GM19025 (cell line): ENCODE measurements around the gene FFAR1.
A peak's percentile ranks its signal among the peaks of the same experiment; 100 is the strongest.

Experiments used
- ATAC-seq: cut with Tn5 transposase; IDR thresholded peaks from one replicate; pipeline ENCODE4 v1.9.1; 2021; ENCODE audit warnings: mild to moderate bottlenecking, low read depth, moderate library complexity; ENCODE audit not compliant: unreplicated experiment

FFAR1 gene

GRCh38 chr19:35314858-35315470 is 32.7 kb upstream of the FFAR1 start:
- no peak for ATAC-seq

- no peak for ATAC-seq
These were observed 31.8 kb upstream of the FFAR1 start for GRCh38 chr19:35315883-35316282.

GRCh38 chr19:35316560-35316959 is 31.1 kb upstream of the FFAR1 start:
- ATAC-seq, result no peak

GRCh38 chr19:35317464-35318043 is 30.1 kb upstream of the FFAR1 start:
- ATAC-seq, result no peak

GRCh38 chr19:35318679-35319448 is 28.8 kb upstream of the FFAR1 start:
- no peak for ATAC-seq

GRCh38 chr19:35320065-35320713 is 27.5 kb upstream of the FFAR1 start:
- no peak for ATAC-seq

- ATAC-seq, result no peak
These were observed 26.4 kb upstream of the FFAR1 start for GRCh38 chr19:35321291-35321690.

- no peak for ATAC-seq
These were observed 25.7 kb upstream of the FFAR1 start for GRCh38 chr19:35322014-35322413.

- no peak for ATAC-seq
These were observed 20.1 kb upstream of the FFAR1 start for GRCh38 chr19:35327642-35328041.

GRCh38 chr19:35328851-35329285 is 18.8 kb upstream of the FFAR1 start, which contains the start of gene CD22:
CD22 (plus strand) TSS chr19:35329187; CDS start chr19:35332041, 2,854 bp downstream.
- no peak for ATAC-seq

- no peak for ATAC-seq
These were observed 18.4 kb upstream of the FFAR1 start for GRCh38 chr19:35329323-35329722.

- peak; percentile 46 for ATAC-seq
These were observed 17.2 kb upstream of the FFAR1 start for GRCh38 chr19:35330475-35330874.

GRCh38 chr19:35331551-35332214 is 16.0 kb upstream of the FFAR1 start:
- ATAC-seq, result no peak

- no peak for ATAC-seq
These were observed 14.9 kb upstream of the FFAR1 start for GRCh38 chr19:35332817-35333216.

- no peak for ATAC-seq
These were observed 13.5 kb upstream of the FFAR1 start for GRCh38 chr19:35334144-35334753.

GRCh38 chr19:35336166-35336955 is 11.3 kb upstream of the FFAR1 start:
- ATAC-seq, result no peak

GRCh38 chr19:35337097-35337983 is 10.4 kb upstream of the FFAR1 start:
- ATAC-seq, result no peak

GRCh38 chr19:35337984-35338296 is 9.8 kb upstream of the FFAR1 start:
- ATAC-seq, result no peak

GRCh38 chr19:35340431-35340830 is 7.3 kb upstream of the FFAR1 start:
- ATAC-seq, result no peak
